ENCODE measurements around the gene TARM1. TPM values are rescaled to one million over a fixed set of nuclear protein-coding genes. Genes with fewer than 3 reads are reported as not detected.

The TARM1 gene
- total RNA-seq, 1 donor from 2014 or later: not detected

DNA sequence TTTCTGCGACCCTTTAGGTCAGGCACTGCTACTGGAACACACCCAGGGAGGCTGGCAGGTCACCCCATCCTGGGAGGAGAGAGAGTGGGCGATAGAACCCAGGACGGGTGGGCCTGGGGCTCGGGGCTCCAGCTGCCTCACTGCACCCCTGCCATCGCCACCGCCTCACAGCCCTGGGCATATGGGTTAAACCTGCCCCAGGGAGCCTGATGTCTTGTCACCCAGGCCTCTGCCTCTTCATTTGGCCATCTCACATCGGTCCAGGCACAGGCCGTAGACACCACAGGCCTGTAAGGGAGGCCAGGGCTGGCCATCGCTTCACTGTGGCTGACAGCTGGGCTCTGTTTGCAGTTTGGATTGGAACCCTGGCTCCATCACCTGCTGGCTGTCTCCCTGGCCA is 44.5 kb upstream of the TARM1 start:
- Mint-ChIP-seq H3K4me1 (no peaks in the 10 kb centered on the region), H3K27me3 (ENCODE audit: low read depth) (no peaks in the 10 kb centered on the region), H3K36me3 (peaks cover 28% of the 10 kb centered on the region), H3K27ac (no peak overlapping the region), H3K9me3 (no peaks in the 10 kb centered on the region), H3K4me3 (no peak overlapping the region)
- TF ChIP-seq, protein P1, sequence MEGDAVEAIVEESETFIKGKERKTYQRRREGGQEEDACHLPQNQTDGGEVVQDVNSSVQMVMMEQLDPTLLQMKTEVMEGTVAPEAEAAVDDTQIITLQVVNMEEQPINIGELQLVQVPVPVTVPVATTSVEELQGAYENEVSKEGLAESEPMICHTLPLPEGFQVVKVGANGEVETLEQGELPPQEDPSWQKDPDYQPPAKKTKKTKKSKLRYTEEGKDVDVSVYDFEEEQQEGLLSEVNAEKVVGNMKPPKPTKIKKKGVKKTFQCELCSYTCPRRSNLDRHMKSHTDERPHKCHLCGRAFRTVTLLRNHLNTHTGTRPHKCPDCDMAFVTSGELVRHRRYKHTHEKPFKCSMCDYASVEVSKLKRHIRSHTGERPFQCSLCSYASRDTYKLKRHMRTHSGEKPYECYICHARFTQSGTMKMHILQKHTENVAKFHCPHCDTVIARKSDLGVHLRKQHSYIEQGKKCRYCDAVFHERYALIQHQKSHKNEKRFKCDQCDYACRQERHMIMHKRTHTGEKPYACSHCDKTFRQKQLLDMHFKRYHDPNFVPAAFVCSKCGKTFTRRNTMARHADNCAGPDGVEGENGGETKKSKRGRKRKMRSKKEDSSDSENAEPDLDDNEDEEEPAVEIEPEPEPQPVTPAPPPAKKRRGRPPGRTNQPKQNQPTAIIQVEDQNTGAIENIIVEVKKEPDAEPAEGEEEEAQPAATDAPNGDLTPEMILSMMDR (IDR thresholded peaks at IDR 0.05; ENCODE audit: unreplicated experiment): no peak
- DNase-seq (ENCODE audit: low spot score in 2 of 2, unreplicated experiment in 2 of 2): no peak

DNA sequence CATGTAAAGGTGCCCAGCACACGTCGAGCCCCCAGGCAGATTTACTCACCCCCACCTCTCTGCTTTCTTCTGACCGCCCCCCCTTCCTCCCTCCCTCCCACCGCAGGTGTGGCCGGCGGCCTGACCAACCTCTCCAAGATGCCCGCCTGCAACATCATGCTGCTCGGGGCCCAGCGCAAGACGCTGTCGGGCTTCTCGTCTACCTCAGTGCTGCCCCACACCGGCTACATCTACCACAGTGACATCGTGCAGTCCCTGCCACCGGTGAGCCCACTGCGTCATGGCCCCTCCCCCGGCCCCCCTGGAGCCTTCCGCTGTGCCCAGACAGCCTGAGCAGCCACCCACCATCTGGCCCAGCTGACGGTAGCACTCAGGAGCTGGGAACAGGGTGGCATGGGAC is 43.2 kb upstream of the TARM1 start:
- Mint-ChIP-seq H3K4me1 (no peaks in the 10 kb centered on the region), H3K27me3 (ENCODE audit: low read depth) (no peaks in the 10 kb centered on the region), H3K9me3 (no peaks in the 10 kb centered on the region), H3K27ac (no peak overlapping the region), H3K4me3 (no peak overlapping the region), H3K36me3 (peaks cover 34% of the 10 kb centered on the region)
- TF ChIP-seq, protein P1 (IDR thresholded peaks at IDR 0.05; ENCODE audit: unreplicated experiment): no peak
- DNase-seq (ENCODE audit: low spot score in 2 of 2, unreplicated experiment in 2 of 2): no peak

DNA sequence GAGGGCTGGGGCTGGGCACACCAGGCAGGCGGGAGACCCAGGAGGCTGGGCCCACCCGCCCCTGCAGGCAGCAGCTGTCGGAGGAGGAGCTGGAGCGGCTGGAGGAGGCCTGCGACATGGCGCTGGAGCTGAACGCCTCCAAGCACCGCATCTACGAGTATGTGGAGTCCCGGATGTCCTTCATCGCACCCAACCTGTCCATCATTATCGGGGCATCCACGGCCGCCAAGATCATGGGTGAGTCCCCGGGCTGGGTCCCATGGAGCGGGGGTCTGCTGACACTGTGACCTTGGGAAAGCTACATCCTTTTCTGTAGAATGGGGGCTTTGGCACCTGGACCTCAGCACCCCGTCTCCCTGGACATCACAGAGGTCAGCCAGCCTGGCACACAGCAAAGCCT is 42.5 kb upstream of the TARM1 start:
- TF ChIP-seq, protein P1 (IDR thresholded peaks at IDR 0.05; ENCODE audit: unreplicated experiment): no peak
- no peak overlapping the region for H3K4me3 Mint-ChIP-seq
- H3K9me3 Mint-ChIP-seq: no peaks in the 10 kb centered on the region
- H3K27ac Mint-ChIP-seq: no peak overlapping the region
- DNase-seq (ENCODE audit: low spot score in 2 of 2, unreplicated experiment in 2 of 2): no peak
- H3K27me3 Mint-ChIP-seq (ENCODE audit: low read depth): no peaks in the 10 kb centered on the region
- no peaks in the 10 kb centered on the region for H3K4me1 Mint-ChIP-seq
- H3K36me3 Mint-ChIP-seq: peaks cover 34% of the 10 kb centered on the region

GRCh38 chr19:54121259-54121658 is 40.1 kb upstream of the TARM1 start:
- H3K4me3 Mint-ChIP-seq: no peak overlapping the region
- peaks cover 24% of the 10 kb centered on the region for H3K36me3 Mint-ChIP-seq
- DNase-seq (ENCODE audit: low spot score in 2 of 2, unreplicated experiment in 2 of 2): no peak
- H3K27ac Mint-ChIP-seq: no peak overlapping the region
- H3K4me1 Mint-ChIP-seq: peaks cover 9% of the 10 kb centered on the region
- no peaks in the 10 kb centered on the region for H3K27me3 Mint-ChIP-seq (ENCODE audit: low read depth)
- H3K9me3 Mint-ChIP-seq: no peaks in the 10 kb centered on the region
- TF ChIP-seq, protein P1 (IDR thresholded peaks at IDR 0.05; ENCODE audit: unreplicated experiment): no peak

DNA sequence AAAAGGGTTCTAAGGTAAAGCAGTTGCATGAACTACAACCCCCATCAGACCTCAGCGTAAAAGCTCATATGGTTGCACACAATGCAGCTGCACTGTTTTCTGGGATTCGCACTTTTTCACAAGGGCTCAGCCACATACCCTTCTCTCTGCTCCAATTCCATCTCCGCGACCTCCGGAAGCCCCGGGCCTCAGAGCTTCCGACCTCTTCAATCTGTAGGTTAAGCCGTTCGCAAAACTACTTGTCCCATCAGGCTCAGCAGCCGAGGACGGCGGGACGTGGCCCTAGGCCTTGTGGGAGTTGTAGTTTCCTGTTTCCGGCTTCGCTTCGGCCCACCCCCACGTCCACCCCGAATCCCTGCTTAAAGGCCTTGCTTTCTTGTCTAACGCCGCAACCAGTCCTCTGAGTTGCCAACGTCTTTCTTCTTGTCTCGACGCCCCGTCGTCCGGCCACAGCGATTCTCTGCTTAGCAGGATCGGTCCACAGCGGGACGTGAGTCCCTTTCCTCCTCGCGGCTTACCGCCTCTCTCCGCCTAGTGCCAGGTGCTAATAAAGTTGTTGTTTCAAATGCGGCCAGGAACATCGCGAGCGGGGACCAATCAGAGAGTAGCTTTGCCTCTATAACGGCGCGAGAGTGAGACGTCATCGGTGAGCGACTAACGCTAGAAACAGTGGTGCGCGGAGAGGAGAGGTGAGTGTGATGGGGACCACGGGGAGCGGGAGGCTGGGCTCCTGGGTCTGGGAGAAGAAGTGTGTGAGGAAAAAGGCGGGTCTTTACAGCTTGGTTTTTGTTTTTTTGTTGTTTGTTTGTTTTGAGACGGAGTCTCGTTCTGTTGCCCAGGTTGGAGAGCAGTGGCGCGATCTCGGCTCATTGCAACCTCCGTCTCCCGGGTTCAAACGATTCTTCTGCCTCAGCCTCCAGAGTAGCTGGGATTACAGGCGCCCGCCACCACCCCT is 34.2 kb upstream of the TARM1 start, which contains the start of the genes PRPF31 and TFPT:
TSS of gene PRPF31 (plus strand) at position 646 of the 955 bp plus-strand sequence. CDS start 2,525 bp downstream, outside the sequence.
TSS of gene TFPT (minus strand) at position 549 of the 955 bp plus-strand sequence. CDS start at position 161, 388 bp downstream.
- H3K4me3 Mint-ChIP-seq: peak within 1 kb of the TSS; percentile 91
- H3K9me3 Mint-ChIP-seq: no peaks in the 10 kb centered on the region
- TF ChIP-seq, protein P1 (IDR thresholded peaks at IDR 0.05; ENCODE audit: unreplicated experiment): peak; percentile 19
- peaks cover 2% of the 10 kb centered on the region for H3K27me3 Mint-ChIP-seq (ENCODE audit: low read depth)
- H3K4me1 Mint-ChIP-seq: peaks cover 25% of the 10 kb centered on the region
- H3K27ac Mint-ChIP-seq: peak within 1 kb of the TSS; percentile 98
- H3K36me3 Mint-ChIP-seq: peaks cover 10% of the 10 kb centered on the region
- peak; percentile 94 to 96 for DNase-seq (ENCODE audit: low spot score in 2 of 2, unreplicated experiment in 2 of 2)

Data from mesothelial cell of epicardium (in vitro differentiated cells).